Inferior parietal cortex (tissue), 1 donor: ENCODE measurements around the gene MESP2.

Experiments
- DNase-seq: peaks from one replicate; pipeline ENCODE4 v3.0.0-alpha.2; 2016; ENCODE audit errors: extremely low spot score

MESP2 gene

GRCh38 chr15:89776274-89777072, at the start of gene MESP2:
MESP2 (plus strand) TSS chr15:89776332; CDS start chr15:89776358, 26 bp downstream.
- peak; percentile 73 for DNase-seq

- DNase-seq, result no peak
Measured at GRCh38 chr15:89728254-89728653, 47.9 kb upstream of the MESP2 start.

GRCh38 chr15:89731275-89731674, 44.9 kb upstream of the MESP2 start:
- DNase-seq, result no peak

GRCh38 chr15:89732451-89733172, 43.5 kb upstream of the MESP2 start:
- DNase-seq, result no peak

GRCh38 chr15:89735773-89736172, 40.4 kb upstream of the MESP2 start:
- DNase-seq, result no peak

DNA sequence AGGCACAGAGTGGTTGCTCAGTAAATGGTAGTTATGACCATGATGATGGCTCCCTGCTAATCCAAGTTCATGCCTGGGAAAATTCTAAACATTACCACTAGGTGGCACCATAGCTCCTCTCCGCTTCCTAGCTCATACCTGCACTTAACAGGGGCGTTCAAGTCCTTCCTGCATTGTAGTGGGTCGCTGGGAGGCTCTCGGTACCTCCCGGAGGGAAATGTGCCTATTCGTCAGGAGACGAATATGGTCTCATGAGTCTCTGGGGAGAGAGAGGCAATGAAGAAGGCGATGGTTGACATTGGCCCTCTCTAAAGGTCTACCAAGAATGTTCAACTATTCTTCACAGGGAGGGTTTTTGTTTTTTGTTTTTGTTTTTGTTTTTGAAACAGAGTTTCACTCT, 36.0 kb upstream of the MESP2 start:
- peak; percentile 91 for DNase-seq

DNA sequence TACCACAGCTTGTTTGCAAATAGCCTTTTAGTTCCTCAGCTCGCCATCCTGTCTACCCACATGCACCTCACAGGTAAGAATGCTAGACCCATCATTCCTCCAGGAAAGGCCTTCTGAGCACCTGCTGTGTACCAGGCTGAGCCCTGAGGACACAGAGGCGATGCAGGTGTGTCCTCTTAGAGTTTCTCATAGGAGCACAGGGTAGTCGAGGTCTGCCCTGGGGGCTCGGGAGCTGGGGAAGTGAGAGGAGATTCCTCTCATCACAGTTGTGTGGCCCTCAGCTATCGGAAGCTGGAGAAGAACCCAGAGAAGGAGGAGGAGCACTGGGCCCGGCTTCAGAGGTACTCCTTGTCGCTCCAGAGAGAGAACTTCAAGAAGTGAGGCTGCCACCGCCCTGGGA, 33.1 kb upstream of the MESP2 start:
- no peak for DNase-seq

DNA sequence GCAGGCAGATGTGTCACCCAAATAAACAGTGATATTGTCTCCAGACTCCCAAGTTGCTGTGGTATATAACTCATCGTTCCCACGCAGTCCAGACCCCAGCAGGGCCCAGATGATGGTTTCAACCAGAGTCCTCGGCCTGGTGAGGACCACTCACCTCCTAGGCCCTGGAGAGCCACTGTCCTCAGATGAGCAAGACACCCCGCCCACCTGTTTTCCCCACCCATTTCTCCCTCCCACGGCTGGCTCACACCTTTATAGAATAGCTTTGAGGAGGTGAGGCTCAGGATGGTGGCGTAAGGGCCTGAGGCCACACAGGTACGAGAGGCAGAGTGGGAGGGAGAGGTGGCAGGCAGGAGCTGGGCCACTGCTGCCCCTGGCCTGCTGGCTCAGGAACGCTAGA, 32.5 kb upstream of the MESP2 start:
- no peak for DNase-seq

DNA sequence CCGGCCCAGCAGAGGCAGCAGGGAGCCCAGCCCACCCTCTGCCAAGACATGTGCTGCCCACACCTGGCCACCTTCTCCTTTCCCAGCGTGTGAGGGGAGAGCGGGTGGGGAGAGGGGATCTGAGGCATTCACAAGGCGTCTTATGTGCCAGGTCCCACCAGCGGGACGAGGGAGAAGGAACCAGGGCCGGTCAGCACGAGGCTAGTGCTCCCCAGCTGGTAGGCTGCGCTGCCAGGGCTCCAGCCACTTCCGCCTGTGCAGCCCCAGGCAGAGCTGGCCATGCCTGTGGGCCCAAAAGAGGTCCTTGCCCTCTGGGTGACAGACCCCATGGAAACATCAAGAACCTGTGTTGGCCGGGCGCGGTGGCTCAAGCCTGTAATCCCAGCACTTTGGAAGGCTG, 31.0 kb upstream of the MESP2 start:
- DNase-seq, result no peak

DNA sequence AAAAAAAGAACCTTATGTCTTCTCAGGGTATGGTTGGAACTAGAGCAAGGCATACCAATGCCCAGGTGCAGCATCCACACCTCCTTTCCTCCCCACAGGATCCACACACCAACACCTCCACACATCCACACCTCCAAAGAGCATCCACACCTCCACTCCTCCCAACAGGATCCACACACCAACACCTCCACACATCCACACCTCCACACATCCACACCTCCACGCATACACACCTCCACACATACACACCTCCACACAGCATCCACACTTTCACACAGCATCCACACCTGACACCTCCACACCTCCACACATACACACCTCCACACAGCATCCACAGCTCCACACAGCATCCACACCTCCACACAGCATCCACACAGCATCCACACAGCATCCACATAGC, 30.4 kb upstream of the MESP2 start:
- no peak for DNase-seq

DNA sequence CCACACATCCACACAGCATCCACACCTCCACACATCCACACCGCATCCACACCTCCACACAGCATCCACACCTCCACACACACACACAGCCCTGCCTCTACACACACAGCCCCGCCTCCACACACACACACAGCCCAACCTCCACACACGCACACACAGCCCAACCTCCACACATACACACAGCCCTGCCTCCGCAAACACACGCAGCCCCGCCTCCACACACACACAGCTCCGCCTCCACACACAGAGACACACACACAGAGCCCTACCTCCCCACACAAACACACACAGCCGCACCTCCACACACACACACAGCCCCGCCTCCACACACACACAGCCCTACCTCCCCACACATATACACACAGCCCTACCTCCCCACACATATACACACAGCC, 29.7 kb upstream of the MESP2 start:
- DNase-seq, result no peak

DNA sequence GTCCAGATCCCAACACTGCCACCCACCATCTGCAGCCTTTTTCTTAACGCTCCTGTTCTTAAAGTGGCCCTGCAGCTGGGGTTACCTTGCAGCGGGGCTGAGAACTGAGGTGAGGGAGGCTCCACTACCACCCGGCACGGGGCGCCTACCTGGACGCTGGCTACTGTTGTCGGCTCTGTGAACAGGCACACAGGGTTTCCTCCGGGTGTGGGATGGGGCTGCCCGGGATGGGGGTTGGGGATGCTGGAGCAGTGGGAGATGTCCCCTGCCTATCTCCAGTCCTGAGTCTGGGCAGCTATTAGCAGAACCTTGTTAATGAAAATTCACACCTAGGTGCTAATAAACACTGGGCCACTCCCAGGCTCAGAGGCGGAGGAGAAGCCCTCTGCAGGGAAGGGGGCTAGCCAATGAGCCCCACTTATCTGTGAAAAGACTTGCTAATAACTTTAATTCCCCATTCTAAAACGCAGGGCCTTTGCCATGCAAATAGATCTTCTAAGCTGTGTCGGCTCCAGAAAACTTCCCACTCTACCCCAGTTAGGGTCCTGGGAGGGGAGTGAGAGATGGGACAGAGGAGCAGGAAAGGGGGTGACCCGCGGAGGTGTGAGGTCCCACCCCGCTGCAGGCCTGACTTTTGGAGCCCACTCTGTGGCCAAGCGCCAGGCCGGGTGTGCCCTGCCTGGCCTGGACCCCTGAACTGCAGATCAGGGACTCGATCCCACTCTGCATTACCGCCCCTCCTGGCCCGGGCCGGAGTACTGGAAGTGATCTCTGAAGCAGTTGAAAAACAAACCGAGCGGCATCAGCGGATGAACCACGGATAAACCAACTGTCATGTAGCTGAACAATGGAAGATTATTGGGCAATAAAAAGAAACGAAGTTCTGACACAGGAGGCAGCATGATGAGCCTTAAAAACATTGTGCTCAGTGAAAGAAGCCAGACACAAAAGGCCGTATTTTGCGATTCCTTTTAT, 28.1 kb upstream of the MESP2 start:
- no peak for DNase-seq

- no peak for DNase-seq
Measured at GRCh38 chr15:89749054-89749453, 27.1 kb upstream of the MESP2 start.

- DNase-seq, result no peak
Measured at GRCh38 chr15:89749526-89749925, 26.6 kb upstream of the MESP2 start.

GRCh38 chr15:89749951-89750559, 26.1 kb upstream of the MESP2 start:
- no peak for DNase-seq

GRCh38 chr15:89750560-89751542, 25.3 kb upstream of the MESP2 start, which contains the start of gene MESP1:
MESP1 (minus strand) TSS chr15:89751249; CDS start chr15:89751231, 18 bp downstream.
- DNase-seq, result peak; percentile 83

DNA sequence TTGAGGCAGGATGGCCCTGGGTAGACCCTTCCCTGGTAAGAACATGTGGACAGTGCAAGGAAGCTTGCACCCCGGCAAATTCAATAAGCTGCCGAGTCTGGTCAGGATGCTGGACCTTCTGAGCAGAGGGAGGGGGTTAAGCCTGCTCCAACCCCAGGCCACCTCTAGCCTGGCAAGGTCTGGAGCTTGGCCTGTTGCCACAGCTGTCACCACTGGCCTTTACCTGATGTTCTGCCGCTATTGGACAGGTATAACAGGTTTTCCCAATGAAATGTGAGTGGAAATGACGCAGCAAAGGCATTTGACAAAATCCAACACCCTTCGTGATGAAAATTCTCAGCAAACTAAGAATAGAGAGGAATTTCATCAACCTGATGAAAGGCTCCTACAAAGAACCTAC, 24.4 kb upstream of the MESP2 start:
- no peak for DNase-seq

DNA sequence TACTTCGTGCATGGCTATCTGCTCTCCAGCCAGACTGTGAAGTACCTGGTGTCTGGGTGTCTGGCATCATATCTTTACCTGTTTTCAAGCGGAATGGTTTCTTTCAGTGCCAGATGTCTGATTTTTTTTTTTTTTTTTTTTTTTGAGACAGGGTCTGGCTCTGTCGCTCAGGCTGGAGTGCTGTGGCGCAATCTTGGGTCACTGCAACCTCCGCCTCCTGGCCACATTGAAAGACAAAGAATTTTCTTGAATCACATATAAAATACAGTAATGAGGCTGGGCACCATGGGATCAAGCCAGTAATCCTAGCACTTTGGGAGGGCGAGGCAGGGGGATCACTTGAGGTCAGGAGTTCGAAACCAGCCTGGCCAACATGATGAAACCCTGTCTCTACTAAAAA, 22.3 kb upstream of the MESP2 start:
- DNase-seq, result no peak

DNA sequence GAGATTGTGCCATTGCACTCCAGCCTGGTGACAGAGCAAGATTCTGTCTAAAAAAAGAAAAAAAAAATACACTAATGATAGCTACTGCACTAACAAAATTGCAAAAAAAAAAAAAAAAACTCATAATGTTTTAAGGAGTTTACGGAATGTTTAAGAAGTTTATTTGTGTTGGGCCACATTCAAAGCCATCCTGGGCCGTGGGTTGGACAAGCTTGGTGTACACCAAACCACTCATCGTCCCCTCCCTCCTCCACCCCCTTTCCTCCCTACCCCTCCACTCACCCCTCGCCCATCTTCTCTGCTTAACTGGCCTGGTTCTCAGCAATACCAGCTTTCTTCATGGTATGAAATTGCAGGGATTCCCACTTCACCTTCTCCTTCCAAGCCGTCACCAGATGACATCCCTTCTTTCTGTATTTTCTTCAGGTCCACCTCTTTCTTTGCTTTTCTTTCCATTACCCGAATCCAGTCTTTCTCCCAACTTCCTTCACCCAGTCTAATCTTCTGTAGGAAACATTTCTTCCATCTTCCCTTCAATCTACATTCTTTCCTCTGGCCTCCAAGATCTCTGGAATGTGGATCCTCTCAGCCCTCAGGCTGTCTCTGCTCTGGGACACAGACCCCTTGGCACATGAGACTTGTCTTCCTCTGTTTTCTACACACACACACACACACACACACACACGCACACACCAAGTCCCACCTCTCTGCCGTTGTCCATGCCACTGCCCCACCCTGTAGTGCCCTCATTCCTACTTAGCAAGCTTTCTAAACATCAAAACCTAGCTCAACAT, 21.6 kb upstream of the MESP2 start:
- no peak for DNase-seq
